OCI-LY1 (cell line): ENCODE measurements around the gene ZNF701.

Experiments
- CTCF ChIP-seq: fragments of 200-600 bp; sonication (generic), shearing (Covaris generic); IDR thresholded peaks from 2 replicates; pipeline ENCODE4 v1.5.1; 2017; ENCODE audit warnings: mild to moderate bottlenecking, antibody characterized with exemption, low read length, moderate library complexity, mixed read lengths
- EZH2 ChIP-seq: fragments of 200-600 bp; sonication (generic), shearing (Covaris generic); IDR thresholded peaks from 2 replicates; pipeline ENCODE4 v1.8.0; 2017; ENCODE audit warnings: borderline replicate concordance, mixed run types, mild to moderate bottlenecking, antibody characterized with exemption, low read length, moderate library complexity, mixed read lengths

DNA sequence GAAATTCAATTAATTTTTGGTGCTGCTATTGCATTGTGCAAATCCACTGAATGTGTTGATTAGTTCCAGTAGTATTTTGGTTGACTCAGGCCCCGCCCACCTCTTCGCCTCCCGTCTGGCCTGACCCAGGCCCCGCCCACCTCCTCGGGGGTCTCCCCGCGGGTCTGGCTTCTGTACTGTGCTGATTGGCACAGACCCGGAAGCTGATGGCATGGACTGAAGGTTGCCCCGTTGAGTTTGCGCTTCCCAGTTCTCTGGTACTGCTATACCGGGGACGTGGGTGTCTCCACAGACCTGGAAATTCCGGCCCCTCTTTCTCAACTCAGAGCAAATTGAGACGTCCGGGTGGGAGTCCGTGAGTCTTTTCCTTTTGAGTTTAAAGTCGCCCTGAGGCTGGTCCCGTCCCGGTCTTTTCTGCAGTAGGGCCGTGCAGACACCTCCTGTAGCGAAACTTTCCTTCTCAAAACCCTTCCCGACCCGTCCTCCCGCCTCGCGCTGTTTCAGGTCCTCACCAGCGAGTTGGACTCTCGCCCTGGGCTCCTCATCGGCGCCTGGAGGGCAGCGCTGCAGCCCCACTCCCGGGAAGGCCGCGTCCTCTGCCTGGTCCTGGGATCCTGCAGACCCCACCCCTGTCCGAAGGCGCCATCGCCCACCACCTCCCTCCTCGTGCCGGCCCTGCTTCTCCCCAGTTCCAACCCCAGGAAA lies 14.8 kb downstream of the ZNF701 start:
- TF ChIP-seq CTCF = no peak
- no peak for TF ChIP-seq EZH2
